GM12864 (cell line): Measurements from ENCODE around the gene STXBP5.

ENCODE experiments used
- DNase-seq: peaks from one replicate; pipeline ENCODE4 v3.0.0-alpha.2; 2011; ENCODE audit warnings: low read depth
- H3K4me3 ChIP-seq: 2 replicates; pipeline ENCODE4 v1.5.1; 2011; ENCODE audit warnings: mild to moderate bottlenecking, low read depth, low read length, control low read depth
- TF ChIP-seq, protein P1 (sequence below): IDR thresholded peaks from 2 replicates; pipeline ENCODE4 v1.5.1; 2011; ENCODE audit warnings: low read depth, mild to moderate bottlenecking, moderate library complexity, low read length, control low read depth, inconsistent platforms; ENCODE audit errors: missing control alignments

Gene STXBP5

GRCh38 chr6:147214248-147215227 lies 10.3 kb downstream of the STXBP5 start:
- TF ChIP-seq, protein P1, sequence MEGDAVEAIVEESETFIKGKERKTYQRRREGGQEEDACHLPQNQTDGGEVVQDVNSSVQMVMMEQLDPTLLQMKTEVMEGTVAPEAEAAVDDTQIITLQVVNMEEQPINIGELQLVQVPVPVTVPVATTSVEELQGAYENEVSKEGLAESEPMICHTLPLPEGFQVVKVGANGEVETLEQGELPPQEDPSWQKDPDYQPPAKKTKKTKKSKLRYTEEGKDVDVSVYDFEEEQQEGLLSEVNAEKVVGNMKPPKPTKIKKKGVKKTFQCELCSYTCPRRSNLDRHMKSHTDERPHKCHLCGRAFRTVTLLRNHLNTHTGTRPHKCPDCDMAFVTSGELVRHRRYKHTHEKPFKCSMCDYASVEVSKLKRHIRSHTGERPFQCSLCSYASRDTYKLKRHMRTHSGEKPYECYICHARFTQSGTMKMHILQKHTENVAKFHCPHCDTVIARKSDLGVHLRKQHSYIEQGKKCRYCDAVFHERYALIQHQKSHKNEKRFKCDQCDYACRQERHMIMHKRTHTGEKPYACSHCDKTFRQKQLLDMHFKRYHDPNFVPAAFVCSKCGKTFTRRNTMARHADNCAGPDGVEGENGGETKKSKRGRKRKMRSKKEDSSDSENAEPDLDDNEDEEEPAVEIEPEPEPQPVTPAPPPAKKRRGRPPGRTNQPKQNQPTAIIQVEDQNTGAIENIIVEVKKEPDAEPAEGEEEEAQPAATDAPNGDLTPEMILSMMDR, result no peak
- H3K4me3 ChIP-seq, result no peak overlapping the region
- DNase-seq, result no peak

DNA sequence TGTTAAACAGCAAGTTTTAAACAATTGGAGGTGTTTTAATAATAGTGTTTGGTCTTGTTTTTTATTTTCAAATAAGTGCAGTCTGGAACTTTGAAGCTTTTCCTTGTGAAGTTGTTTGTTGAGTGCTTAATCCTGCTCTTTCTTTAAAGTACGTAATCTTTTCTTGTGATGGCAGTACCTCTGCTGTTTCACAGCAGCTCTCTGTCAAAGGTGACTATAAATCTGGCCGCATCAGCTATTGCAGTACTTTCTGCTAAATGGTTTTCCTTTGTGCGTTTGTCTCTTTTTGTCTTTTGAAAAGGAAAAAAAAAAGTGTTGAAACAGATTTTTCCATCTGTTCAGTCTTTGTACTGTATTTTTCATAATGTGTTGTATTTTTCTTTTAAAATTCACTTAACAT lies 12.7 kb downstream of the STXBP5 start:
- TF ChIP-seq, protein P1, result no peak
- no peak overlapping the region for H3K4me3 ChIP-seq
- no peak for DNase-seq

DNA sequence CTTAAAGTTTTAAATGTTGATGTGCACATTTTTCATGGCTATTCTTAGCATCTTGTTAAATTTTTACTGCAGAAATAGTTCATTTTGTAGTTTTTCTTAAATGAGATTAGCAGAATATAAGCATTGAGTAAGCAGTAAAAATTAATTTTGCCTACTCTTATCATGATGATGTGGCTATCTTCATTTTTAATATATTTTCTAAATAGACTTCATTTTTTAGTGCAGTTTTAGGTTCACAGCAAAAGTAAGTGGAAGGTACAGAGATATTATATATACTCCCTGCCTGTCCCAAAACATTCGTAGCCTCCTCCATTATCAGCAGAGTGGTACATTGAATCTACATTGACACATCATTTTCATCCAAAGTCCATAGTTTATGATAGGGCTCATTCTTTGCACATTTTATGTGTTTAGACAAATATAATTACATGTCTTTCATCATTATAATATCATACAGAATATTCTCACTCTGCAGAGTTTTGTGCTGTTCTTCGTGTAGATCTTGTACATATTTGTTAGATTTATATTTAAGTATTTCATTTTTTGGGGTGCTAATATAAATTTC lies 13.7 kb downstream of the STXBP5 start:
- TF ChIP-seq, protein P1, result no peak
- H3K4me3 ChIP-seq, result no peak overlapping the region
- no peak for DNase-seq

GRCh38 chr6:147218797-147219196 lies 14.6 kb downstream of the STXBP5 start:
- TF ChIP-seq, protein P1, result no peak
- no peak overlapping the region for H3K4me3 ChIP-seq
- DNase-seq, result no peak

DNA sequence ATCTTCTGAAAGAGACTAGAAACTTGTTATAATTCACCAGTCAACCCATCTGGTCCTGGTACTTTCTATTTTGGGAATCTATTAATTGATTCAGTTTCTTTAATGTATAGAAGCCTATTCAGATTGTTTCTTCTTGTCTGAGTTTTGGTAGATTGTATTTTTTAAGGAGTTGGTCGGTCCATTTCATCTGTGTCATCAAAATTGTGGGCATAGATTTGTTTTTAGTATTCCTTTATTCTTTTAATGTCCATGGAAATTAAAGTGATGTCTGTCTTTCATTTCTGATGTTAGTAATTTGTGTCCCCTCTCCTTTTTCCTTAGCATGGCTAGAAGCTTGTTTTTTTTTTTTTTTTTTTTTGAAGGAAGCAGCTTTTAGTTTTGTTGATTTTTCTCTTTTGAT lies 15.2 kb downstream of the STXBP5 start:
- no peak overlapping the region for H3K4me3 ChIP-seq
- no peak for DNase-seq
- TF ChIP-seq, protein P1, result no peak

DNA sequence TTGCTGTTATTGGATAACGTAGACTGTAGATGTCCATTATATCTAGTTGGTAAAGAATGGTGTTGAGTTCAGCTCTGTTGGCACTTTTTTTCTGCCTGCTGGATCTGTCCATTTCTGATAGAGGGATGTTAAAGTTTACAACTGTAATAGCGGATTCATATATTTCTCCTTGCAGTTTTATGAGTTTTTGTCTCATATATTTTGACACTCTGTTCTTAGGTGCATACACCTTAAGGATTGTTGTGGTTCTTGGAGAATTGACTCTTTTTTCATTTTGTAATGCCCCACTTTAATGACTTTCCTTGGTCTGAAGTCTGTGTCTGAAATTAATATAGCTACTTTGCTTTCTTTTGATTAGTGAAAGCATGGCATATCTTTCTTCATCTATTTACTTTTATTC lies 16.1 kb downstream of the STXBP5 start:
- no peak for DNase-seq
- TF ChIP-seq, protein P1, result no peak
- H3K4me3 ChIP-seq, result no peak overlapping the region
